RWPE2 (cell line): Measurements from ENCODE around the gene APLP1.

Source experiments
- ATAC-seq: fragments of 200-7000 bp; cut with Tn5 transposase; 3 replicates; pipeline ENCODE4 v1.9.1; 2021; ENCODE audit warnings: low read depth
- DNase-seq: peaks from one replicate; pipeline ENCODE4 v3.0.0-alpha.2; 2020; ENCODE audit warnings: low spot score
- H3K27ac ChIP-seq: fragments of 450-650 bp; 2 replicates; pipeline ENCODE4 v1.5.1; 2017; ENCODE audit warnings: mild to moderate bottlenecking; ENCODE audit not compliant: poor library complexity, severe bottlenecking
- H3K27me3 ChIP-seq: fragments of 250-450 bp; sonication (Bioruptor Pico); 2 replicates; pipeline ENCODE4 v1.5.1; 2021; ENCODE audit warnings: mild to moderate bottlenecking, moderate library complexity; ENCODE audit not compliant: insufficient read depth, poor library complexity, severe bottlenecking
- H3K36me3 ChIP-seq: fragments of 250-450 bp; sonication (Bioruptor Pico); 2 replicates; pipeline ENCODE4 v1.5.1; 2020; ENCODE audit warnings: low read depth, mild to moderate bottlenecking, moderate library complexity
- H3K4me1 ChIP-seq: fragments of 250-450 bp; sonication (Bioruptor Pico); 2 replicates; pipeline ENCODE4 v1.5.1; 2021; ENCODE audit warnings: mild to moderate bottlenecking, moderate library complexity; ENCODE audit not compliant: insufficient read depth, poor library complexity, severe bottlenecking
- H3K4me3 ChIP-seq: fragments of 250-450 bp; sonication (Bioruptor Pico); 2 replicates; pipeline ENCODE4 v1.5.1; 2021; ENCODE audit warnings: mild to moderate bottlenecking, moderate library complexity; ENCODE audit not compliant: severe bottlenecking
- H3K9me3 ChIP-seq: fragments of 250-450 bp; sonication (Bioruptor Pico); 2 replicates; pipeline ENCODE4 v1.5.1; 2021; ENCODE audit warnings: mild to moderate bottlenecking, moderate library complexity; ENCODE audit not compliant: severe bottlenecking
- CTCF ChIP-seq: fragments of 450-650 bp; IDR thresholded peaks from one replicate; pipeline ENCODE4 v1.5.1; 2017; ENCODE audit warnings: mild to moderate bottlenecking, moderate library complexity; ENCODE audit not compliant: poor library complexity, severe bottlenecking

Gene APLP1

GRCh38 chr19:35879770-35880317, 11.5 kb downstream of the APLP1 start:
- Histone ChIP-seq H3K9me3 (no peaks in the 10 kb centered on the region), H3K27ac (no peak overlapping the region), H3K27me3 (peaks cover 7% of the 10 kb centered on the region), H3K4me3 (no peak overlapping the region), H3K36me3 (no peaks in the 10 kb centered on the region), H3K4me1 (no peaks in the 10 kb centered on the region)
- peak; percentile 92 for ATAC-seq
- no peak for TF ChIP-seq CTCF
- peak; percentile 89 for DNase-seq

GRCh38 chr19:35882114-35882832, 13.9 kb downstream of the APLP1 start:
- DNase-seq: no peak
- no peak overlapping the region for H3K4me3 ChIP-seq
- no peaks in the 10 kb centered on the region for H3K36me3 ChIP-seq
- peaks cover 7% of the 10 kb centered on the region for H3K27me3 ChIP-seq
- peak; percentile 46 for ATAC-seq
- no peaks in the 10 kb centered on the region for H3K4me1 ChIP-seq
- no peaks in the 10 kb centered on the region for H3K9me3 ChIP-seq
- peak; percentile 47 for TF ChIP-seq CTCF
- no peak overlapping the region for H3K27ac ChIP-seq

- ATAC-seq: no peak
- no peak for TF ChIP-seq CTCF
- Histone ChIP-seq H3K27ac (no peak overlapping the region), H3K27me3 (peaks cover 7% of the 10 kb centered on the region), H3K4me3 (no peak overlapping the region), H3K9me3 (no peaks in the 10 kb centered on the region), H3K4me1 (no peaks in the 10 kb centered on the region), H3K36me3 (peaks cover 13% of the 10 kb centered on the region)
- no peak for DNase-seq
These were observed 15.5 kb downstream of the APLP1 start for GRCh38 chr19:35883882-35884281.

GRCh38 chr19:35885225-35885738, 16.9 kb downstream of the APLP1 start:
- Histone ChIP-seq H3K27ac (no peak overlapping the region), H3K4me1 (no peaks in the 10 kb centered on the region), H3K27me3 (no peaks in the 10 kb centered on the region), H3K36me3 (peaks cover 24% of the 10 kb centered on the region), H3K9me3 (no peaks in the 10 kb centered on the region), H3K4me3 (no peak overlapping the region)
- no peak for TF ChIP-seq CTCF
- no peak for DNase-seq
- ATAC-seq: no peak

GRCh38 chr19:35885904-35886303, 17.5 kb downstream of the APLP1 start:
- H3K4me1 ChIP-seq: no peaks in the 10 kb centered on the region
- ATAC-seq (no peak), DNase-seq (no peak)
- no peak overlapping the region for H3K4me3 ChIP-seq
- TF ChIP-seq CTCF: no peak
- peaks cover 30% of the 10 kb centered on the region for H3K36me3 ChIP-seq
- no peaks in the 10 kb centered on the region for H3K9me3 ChIP-seq
- no peaks in the 10 kb centered on the region for H3K27me3 ChIP-seq
- H3K27ac ChIP-seq: no peak overlapping the region
